Small intestine (tissue), 7 donors: Measurements from ENCODE around the gene MADCAM1. TPM values are rescaled to one million over a fixed set of nuclear protein-coding genes. Genes with fewer than 3 reads are reported as not detected.
A peak's percentile ranks its signal among the peaks of the same experiment; 100 is the strongest.
"Not testable (repeated sequence)": the region's sequence is repeated elsewhere in the genome, so short reads cannot be mapped to it uniquely, and the experiment has no call there.

ENCODE experiments used
- DNase-seq, 2 donors: peaks; one replicate each; pipeline versions ENCODE4 v3.0.0 to v3.0.0-alpha.2; 2013
- FAIRE-seq: peaks from 2 replicates; lab custom pipeline; 2012; peaks lifted over from hg19 to GRCh38; lab: Jason Lieb, UNC
- H3K27ac ChIP-seq, 3 donors: one replicate each; pipeline ENCODE4 v1.5.1; 2013; ENCODE audit warnings: low read length in 2 of 3, mild to moderate bottlenecking in 2 of 3, control low read depth in 1 of 3, inconsistent platforms in 1 of 3, low read depth in 1 of 3, moderate library complexity in 1 of 3
- H3K27me3 ChIP-seq, 3 donors: one replicate each; pipeline ENCODE4 v1.6.1; 2013; ENCODE audit warnings: low read length in 3 of 3, inconsistent platforms in 1 of 3; ENCODE audit not compliant: control insufficient read depth in 3 of 3, insufficient read depth in 3 of 3
- H3K36me3 ChIP-seq, 3 donors: one replicate each; pipeline ENCODE4 v1.6.1; 2013; ENCODE audit warnings: low read length in 3 of 3, inconsistent platforms in 1 of 3, low read depth in 1 of 3, mild to moderate bottlenecking in 1 of 3, moderate library complexity in 1 of 3; ENCODE audit not compliant: control insufficient read depth in 3 of 3, insufficient read depth in 2 of 3
- H3K4me1 ChIP-seq, 3 donors: one replicate each; pipeline ENCODE4 v1.6.1; 2013; ENCODE audit warnings: low read length in 2 of 3, inconsistent platforms in 1 of 3, low read depth in 1 of 3, mild to moderate bottlenecking in 1 of 3, moderate library complexity in 1 of 3; ENCODE audit not compliant: control insufficient read depth in 3 of 3, insufficient read depth in 2 of 3
- H3K4me3 ChIP-seq, 3 donors: one replicate each; pipeline ENCODE4 v1.5.1; 2013; ENCODE audit warnings: low read length in 3 of 3, control low read depth in 1 of 3, inconsistent platforms in 1 of 3, low read depth in 1 of 3, mild to moderate bottlenecking in 1 of 3, moderate library complexity in 1 of 3
- H3K9me3 ChIP-seq, 2 donors: one replicate each; pipeline ENCODE4 v1.6.1; 2013; ENCODE audit warnings: low read depth in 1 of 2, low read length in 1 of 2; ENCODE audit not compliant: control insufficient read depth in 2 of 2, insufficient read depth in 1 of 2
- WGBS, 3 donors: extraction: QIAGEN DNeasy Blood & Tissue Kit; methylation state at CpG; one replicate each; pipeline ENCODE4 v1.1.7; 2013; 5-methylcytosine and 5-hydroxymethylcytosine counted together
- polyA plus RNA-seq, 4 donors: library from polyadenylated mRNA; stranded (reverse) in 3 of 4; unstranded in 1 of 4; fragments of 200-250 nt in 3 of 4; fragments of 120-200 nt in 1 of 4; gene quantifications; one replicate each; pipeline versions ENCODE4 v1.2.1 to v1.2.3, GENCODE V29; 2013
- donor health status: healthy with polysubstance abuse.
- donor health status: control.
- donor health status: control.
- donor health status: Bipolar disorder and iron deficiency.
- donor health status: healthy.

MADCAM1 gene
- polyA plus RNA-seq, 4 donors = 1.1 to 11.3 (median 6.4) TPM; not detected in 1

DNA sequence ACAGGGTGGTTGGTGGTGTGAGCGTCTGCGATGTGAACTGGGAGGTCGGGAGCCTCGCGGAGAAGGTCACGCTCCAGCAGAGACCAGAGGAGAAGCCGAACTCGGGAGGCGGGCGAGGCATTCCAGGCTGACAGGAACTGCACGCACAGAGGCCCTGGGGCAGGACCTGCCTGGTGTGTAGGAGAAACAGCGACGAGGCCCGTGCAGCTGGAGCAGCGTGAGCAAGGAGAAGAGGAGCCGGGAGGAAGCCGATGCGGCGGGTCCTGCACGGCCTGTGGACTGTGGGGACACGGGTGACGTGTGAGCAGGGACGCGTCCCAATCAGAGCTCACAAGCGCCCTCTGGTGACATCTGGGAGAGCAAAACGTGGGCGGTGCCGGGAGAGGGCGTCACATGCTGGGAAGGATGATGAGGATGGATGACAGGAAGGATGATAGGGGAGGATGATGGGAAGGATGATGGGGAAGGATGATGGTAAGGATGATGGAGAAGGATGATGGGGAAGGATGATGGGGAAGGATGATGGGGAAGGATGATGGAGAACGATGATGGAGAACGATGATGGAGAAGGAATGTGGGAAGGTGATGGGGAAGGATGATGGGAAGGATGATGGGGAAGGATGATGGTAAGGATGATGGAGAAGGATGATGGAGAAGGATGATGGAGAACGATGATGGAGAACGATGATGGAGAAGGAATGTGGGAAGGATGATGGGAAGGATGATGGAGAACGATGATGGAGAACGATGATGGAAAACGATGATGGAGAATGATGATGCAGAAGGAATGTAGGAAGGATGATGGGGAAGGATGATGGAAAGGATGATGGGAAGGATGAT lies 16.1 kb upstream of the MADCAM1 start:
- 23 to 33% (median 32%) methylated on average over 36 of the region's 36 CpGs for WGBS, 3 donors
- Histone ChIP-seq H3K4me1 (no peaks in the 10 kb centered on the region), H3K4me3 (no peak overlapping the region), H3K27me3 (peaks cover 0 to 9% (median 7%) of the 10 kb centered on the region in 3 donors), H3K9me3 (no peaks in the 10 kb centered on the region), H3K36me3 (no peaks in the 10 kb centered on the region), H3K27ac (no peak overlapping the region)
- FAIRE-seq (no peak), DNase-seq (peak; percentile 82 to 83)

DNA sequence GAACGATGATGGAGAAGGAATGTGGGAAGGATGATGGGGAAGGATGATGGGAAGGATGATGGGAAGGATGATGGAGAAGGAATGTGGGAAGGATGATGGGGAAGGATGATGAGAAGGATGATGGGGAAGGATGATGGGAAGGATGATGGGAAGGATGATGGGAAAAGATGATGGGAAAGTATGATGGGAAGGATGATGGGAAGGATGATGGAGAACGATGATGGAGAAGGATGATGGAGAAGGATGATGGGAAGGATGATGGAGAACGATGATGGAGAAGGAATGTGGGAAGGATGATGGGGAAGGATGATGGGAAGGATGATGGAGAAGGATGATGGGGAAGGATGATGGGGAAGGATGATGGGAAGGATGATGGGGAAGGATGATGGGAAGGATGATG lies 15.2 kb upstream of the MADCAM1 start:
- H3K27me3 ChIP-seq = peaks cover 0 to 17% (median 7%) of the 10 kb centered on the region in 3 donors
- not testable (repeated sequence) for H3K9me3 ChIP-seq, H3K4me1 ChIP-seq, H3K4me3 ChIP-seq, H3K36me3 ChIP-seq, DNase-seq, H3K27ac ChIP-seq, FAIRE-seq
- 93 to 97% (median 94%) methylated on average over 3 of the region's 3 CpGs for WGBS, 3 donors

GRCh38 chr19:482186-483041 lies 13.9 kb upstream of the MADCAM1 start:
- Histone ChIP-seq H3K4me3 (no peak overlapping the region), H3K27ac (no peak overlapping the region), H3K36me3 (no peaks in the 10 kb centered on the region), H3K4me1 (peaks cover 0 to 9% (median 0%) of the 10 kb centered on the region in 3 donors), H3K27me3 (peaks cover 0 to 19% (median 7%) of the 10 kb centered on the region in 3 donors), H3K9me3 (no peaks in the 10 kb centered on the region)
- DNase-seq (no peak), FAIRE-seq (no peak)
- 35 to 60% (median 50%) methylated on average over 20 of the region's 20 CpGs for WGBS, 3 donors

DNA sequence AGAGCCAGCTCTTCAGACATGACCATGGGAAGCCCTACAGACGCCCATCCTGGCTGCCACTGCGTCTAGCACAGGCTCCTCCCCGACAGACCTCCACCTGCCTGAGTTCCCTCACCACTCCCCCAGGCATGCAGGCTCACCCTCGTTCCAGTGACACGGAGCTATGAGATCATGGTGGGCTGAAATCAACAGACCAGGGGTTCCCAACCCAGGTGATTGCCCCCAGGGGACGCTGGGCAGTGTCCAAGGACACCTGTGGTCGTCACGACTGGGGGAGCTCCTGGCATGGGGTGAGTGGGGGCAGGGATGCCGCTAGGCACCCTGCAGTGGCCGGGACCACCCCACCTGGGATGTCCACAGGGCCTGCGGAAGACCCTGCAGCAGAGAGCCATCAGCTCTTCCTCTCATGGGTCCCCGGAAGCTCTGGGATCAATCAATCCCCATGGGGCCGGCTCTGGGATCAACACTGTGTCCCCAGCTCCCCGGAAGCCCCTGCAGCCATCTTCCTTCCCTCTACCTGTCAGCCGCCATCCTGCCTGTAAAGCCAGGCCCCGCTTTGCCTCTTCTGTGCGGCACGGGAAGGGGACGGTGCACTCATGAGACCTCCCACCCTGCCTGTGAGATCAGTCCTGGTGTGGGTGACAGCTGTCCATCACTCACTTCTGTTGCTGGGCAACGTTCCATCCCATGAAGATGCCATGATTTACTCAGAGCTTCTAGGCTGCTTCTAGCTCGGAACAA lies 12.8 kb upstream of the MADCAM1 start:
- Histone ChIP-seq H3K36me3 (no peaks in the 10 kb centered on the region), H3K9me3 (no peaks in the 10 kb centered on the region), H3K4me3 (no peak overlapping the region), H3K4me1 (peaks cover 0 to 9% (median 0%) of the 10 kb centered on the region in 3 donors), H3K27ac (no peak overlapping the region), H3K27me3 (peaks cover 0 to 19% (median 7%) of the 10 kb centered on the region in 3 donors)
- no peak for FAIRE-seq
- WGBS, 3 donors = 53 to 56% (median 56%) methylated on average over 21 of the region's 21 CpGs
- DNase-seq = no peak

- Histone ChIP-seq H3K4me1 (peaks cover 0 to 9% (median 0%) of the 10 kb centered on the region in 3 donors), H3K27me3 (peaks cover 0 to 19% (median 7%) of the 10 kb centered on the region in 3 donors), H3K9me3 (no peaks in the 10 kb centered on the region), H3K36me3 (no peaks in the 10 kb centered on the region), H3K27ac (no peak overlapping the region), H3K4me3 (no peak overlapping the region)
- FAIRE-seq (no peak), DNase-seq (no peak)
- WGBS, 3 donors = 40 to 68% (median 60%) methylated on average over 14 to 15 of the region's 15 CpGs
These were observed 11.8 kb upstream of the MADCAM1 start for GRCh38 chr19:484494-484893.

DNA sequence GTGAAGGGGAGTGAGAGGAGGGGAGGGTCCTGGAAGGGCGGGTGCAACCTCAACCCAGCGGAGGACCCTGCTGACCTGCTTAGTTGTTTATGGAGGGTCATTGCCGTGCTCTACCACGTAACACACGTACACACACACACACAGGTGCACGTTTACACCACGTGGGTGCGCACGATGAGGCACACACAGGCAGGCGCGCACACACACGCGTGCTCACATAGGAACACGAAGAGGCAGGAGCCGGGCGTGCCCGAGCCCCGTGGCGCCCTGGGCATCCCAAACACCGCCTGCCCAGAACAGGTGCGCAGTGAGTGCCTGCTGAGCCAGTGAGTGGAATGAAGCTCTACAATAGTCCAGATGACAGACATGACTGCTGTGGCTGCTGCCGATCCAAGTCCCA lies 11.2 kb upstream of the MADCAM1 start:
- no peak for FAIRE-seq

DNA sequence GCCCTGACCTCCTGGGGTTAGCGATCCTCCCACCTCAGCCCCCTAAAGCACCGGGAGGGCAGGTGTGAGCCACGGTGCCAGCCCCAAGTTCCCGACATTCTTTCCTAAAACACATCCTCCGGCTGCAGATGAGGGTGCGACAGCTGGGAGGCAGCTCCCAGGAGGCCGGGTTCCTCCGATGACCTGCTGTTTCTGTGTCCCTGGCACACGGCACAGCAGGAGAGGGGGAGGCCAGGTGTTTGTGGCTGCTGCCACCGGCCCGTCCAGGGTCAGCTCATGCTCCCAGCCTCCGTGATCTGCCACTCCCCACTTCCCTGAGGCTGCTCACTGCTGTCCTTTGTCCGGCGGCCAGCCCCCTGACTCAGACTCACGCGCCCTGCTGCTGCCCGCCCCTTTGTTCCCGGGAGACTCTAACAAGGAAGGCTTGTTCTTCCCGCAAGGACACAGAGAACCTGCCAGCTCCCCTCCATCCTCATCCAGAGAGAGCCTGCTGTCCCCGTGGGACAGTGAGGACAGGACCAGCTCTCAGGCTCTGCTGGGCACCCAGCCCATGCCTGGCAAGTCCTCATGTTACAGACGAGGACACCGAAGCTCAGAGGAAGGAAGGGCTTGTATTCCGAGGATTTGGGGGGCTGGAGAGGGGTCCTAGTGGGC lies 10.6 kb upstream of the MADCAM1 start:
- Histone ChIP-seq H3K4me3 (no peak overlapping the region), H3K9me3 (no peaks in the 10 kb centered on the region), H3K27me3 (peaks cover 0 to 19% (median 7%) of the 10 kb centered on the region in 3 donors), H3K27ac (peak overlapping the region in 1 of 3 donors; percentile 19), H3K36me3 (no peaks in the 10 kb centered on the region), H3K4me1 (peaks cover 0 to 9% (median 0%) of the 10 kb centered on the region in 3 donors)
- DNase-seq = peak in 1 of 2 donors; percentile 65
- FAIRE-seq = no peak
- WGBS, 3 donors = 10 to 23% (median 19%) methylated on average over 22 to 23 of the region's 23 CpGs

More for the DNA sequence above, 11.2 kb upstream of the MADCAM1 start:
- Histone ChIP-seq H3K4me3 (no peak overlapping the region), H3K36me3 (no peaks in the 10 kb centered on the region), H3K27ac (peak overlapping the region in 1 of 3 donors; percentile 12), H3K4me1 (peaks cover 0 to 9% (median 0%) of the 10 kb centered on the region in 3 donors), H3K9me3 (no peaks in the 10 kb centered on the region), H3K27me3 (peaks cover 0 to 19% (median 7%) of the 10 kb centered on the region in 3 donors)
- WGBS, 3 donors = 46 to 79% (median 72%) methylated on average over 22 of the region's 22 CpGs
- no peak for DNase-seq
